KOPT-K1 (cell line): ENCODE data around the gene PDCD6IP.
"Not testable (repeated sequence)": the region's sequence is repeated elsewhere in the genome, so short reads cannot be mapped to it uniquely, and the experiment has no call there.

ENCODE experiments used
- H3K27ac ChIP-seq: fragments of 200-600 bp; sonication (generic); 2 replicates; pipeline ENCODE4 v1.5.1; 2016; ENCODE audit warnings: antibody characterized with exemption, mild to moderate bottlenecking, low read depth, low read length; ENCODE audit not compliant: poor library complexity, severe bottlenecking
- H3K36me3 ChIP-seq: fragments of 200-600 bp; sonication (generic); 2 replicates; pipeline ENCODE4 v1.5.1; 2017; ENCODE audit warnings: antibody characterized with exemption, mild to moderate bottlenecking, low read length, moderate library complexity; ENCODE audit not compliant: insufficient read depth
- H3K9me3 ChIP-seq: fragments of 200-600 bp; sonication (generic); 2 replicates; pipeline ENCODE4 v1.5.1; 2017; ENCODE audit warnings: antibody characterized with exemption, low read length, mild to moderate bottlenecking; ENCODE audit not compliant: insufficient read depth, poor library complexity, severe bottlenecking

PDCD6IP gene

DNA sequence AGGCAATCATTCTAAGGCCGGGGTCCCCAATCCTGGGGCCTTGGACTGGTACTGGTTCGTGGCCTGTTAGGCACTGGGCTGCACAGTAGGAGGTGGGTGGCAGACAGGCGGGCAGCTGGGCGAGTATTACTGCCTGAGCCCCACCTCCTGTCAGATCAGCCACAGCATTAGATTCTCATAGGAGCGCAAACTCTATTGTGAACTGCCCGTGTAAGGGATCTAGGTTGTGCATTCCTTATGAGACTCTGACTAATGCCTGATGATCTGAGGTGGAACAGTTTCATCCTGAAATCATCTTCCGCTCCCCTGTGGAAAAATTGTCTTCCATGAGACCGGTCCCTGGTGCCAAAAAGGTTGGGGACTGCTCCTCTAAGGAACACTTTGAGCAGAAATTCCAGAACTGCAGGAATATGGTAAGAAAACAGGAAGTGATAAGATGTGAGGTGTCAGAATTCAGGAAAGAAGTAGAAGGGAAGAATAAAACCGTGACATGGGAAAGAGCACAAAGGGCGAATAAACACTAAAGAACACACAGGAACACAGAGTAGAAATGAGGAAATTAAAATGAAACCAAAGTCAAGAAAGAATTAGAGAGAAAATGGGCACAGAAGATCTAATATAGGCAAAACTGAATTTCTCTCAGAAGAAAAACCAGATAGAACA, 57.6 kb downstream of the PDCD6IP start:
- Histone ChIP-seq H3K27ac (no peak overlapping the region), H3K9me3 (no peaks in the 10 kb centered on the region), H3K36me3 (peaks cover 76% of the 10 kb centered on the region)

- H3K36me3 ChIP-seq = peaks cover 69% of the 10 kb centered on the region
- H3K9me3 ChIP-seq, H3K27ac ChIP-seq: not testable (repeated sequence)
These were observed 59.3 kb downstream of the PDCD6IP start for GRCh38 chr3:33857701-33858100.

DNA sequence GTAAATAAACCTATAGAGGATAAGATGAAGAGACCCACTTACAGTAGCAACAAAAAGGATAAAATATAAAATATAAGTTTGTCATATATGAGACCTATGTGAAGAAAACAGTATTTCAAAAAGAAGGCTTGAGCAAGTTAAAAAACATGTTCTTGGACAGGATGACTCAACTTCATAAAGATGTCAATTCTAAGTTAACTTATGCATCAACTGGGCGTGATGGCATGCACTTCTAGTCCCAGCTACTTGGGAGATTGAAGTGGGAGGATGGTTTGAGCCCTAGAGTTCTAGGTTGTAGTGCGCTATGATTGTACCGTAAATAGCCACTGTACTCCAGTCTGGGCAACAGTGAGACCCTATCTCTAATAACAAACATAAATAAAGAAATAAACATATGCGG, 59.7 kb downstream of the PDCD6IP start:
- Histone ChIP-seq H3K36me3 (peaks cover 66% of the 10 kb centered on the region), H3K27ac (no peak overlapping the region), H3K9me3 (no peaks in the 10 kb centered on the region)

- Histone ChIP-seq H3K27ac (no peak overlapping the region), H3K9me3 (no peaks in the 10 kb centered on the region), H3K36me3 (peaks cover 73% of the 10 kb centered on the region)
These were observed 62.1 kb downstream of the PDCD6IP start for GRCh38 chr3:33860373-33861050.

DNA sequence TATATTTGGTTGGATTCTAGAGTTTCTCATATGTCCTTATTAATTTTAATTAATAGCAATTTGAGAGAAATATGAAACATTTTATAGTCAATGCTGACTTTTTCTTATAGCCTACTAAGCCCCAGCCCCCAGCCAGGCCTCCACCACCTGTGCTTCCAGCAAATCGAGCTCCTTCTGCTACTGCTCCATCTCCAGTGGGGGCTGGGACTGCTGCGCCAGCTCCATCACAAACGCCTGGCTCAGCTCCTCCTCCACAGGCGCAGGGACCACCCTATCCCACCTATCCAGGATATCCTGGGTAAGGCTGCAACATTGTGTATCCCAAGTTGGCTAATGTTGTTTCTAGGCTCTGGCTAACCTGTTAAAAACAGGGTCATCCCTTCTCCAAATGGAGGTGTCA, 66.7 kb downstream of the PDCD6IP start:
- no peaks in the 10 kb centered on the region for H3K9me3 ChIP-seq
- H3K27ac ChIP-seq = no peak overlapping the region
- peaks cover 71% of the 10 kb centered on the region for H3K36me3 ChIP-seq

- Histone ChIP-seq H3K27ac (no peak overlapping the region), H3K9me3 (no peaks in the 10 kb centered on the region), H3K36me3 (peaks cover 55% of the 10 kb centered on the region)
These were observed 69.9 kb downstream of the PDCD6IP start for GRCh38 chr3:33868309-33868708.

GRCh38 chr3:33869977-33870376, 71.5 kb downstream of the PDCD6IP start:
- no peaks in the 10 kb centered on the region for H3K9me3 ChIP-seq
- H3K36me3 ChIP-seq = peaks cover 38% of the 10 kb centered on the region
- no peak overlapping the region for H3K27ac ChIP-seq

GRCh38 chr3:33874815-33875214, 76.4 kb downstream of the PDCD6IP start:
- Histone ChIP-seq H3K27ac (no peak overlapping the region), H3K9me3 (no peaks in the 10 kb centered on the region), H3K36me3 (peaks cover 6% of the 10 kb centered on the region; the same call in 1 of the 2 replicates)

DNA sequence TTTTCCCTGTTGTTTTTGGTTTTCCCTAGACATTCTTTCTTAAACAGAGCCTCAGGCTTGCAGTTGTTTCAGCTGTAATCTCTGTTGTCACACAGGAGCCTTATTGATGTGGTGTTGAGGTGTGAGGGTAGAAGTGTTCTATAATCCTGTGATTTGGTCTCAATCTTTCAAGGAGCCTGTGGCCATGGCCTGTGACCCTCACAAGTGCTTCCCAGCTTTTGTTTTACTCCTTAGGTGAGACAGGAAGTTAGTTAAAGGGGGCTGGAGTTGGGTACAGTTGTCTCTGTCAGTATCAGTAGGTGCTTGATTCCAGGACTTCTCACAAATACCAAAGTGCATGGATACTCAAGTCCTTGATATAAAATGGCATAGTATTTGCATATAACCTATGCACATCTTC, 77.2 kb downstream of the PDCD6IP start:
- Histone ChIP-seq H3K9me3 (no peaks in the 10 kb centered on the region), H3K36me3 (no peaks in the 10 kb centered on the region), H3K27ac (no peak overlapping the region)

GRCh38 chr3:33877187-33877586, 78.8 kb downstream of the PDCD6IP start:
- no peak overlapping the region for H3K27ac ChIP-seq
- H3K36me3 ChIP-seq = no peaks in the 10 kb centered on the region
- H3K9me3 ChIP-seq = no peaks in the 10 kb centered on the region

GRCh38 chr3:33879540-33879939, 81.1 kb downstream of the PDCD6IP start:
- Histone ChIP-seq H3K36me3 (no peaks in the 10 kb centered on the region), H3K9me3 (no peaks in the 10 kb centered on the region), H3K27ac (no peak overlapping the region)

GRCh38 chr3:33881156-33882064, 83.0 kb downstream of the PDCD6IP start:
- H3K9me3 ChIP-seq = no peaks in the 10 kb centered on the region
- H3K27ac ChIP-seq = no peak overlapping the region
- H3K36me3 ChIP-seq = no peaks in the 10 kb centered on the region

DNA sequence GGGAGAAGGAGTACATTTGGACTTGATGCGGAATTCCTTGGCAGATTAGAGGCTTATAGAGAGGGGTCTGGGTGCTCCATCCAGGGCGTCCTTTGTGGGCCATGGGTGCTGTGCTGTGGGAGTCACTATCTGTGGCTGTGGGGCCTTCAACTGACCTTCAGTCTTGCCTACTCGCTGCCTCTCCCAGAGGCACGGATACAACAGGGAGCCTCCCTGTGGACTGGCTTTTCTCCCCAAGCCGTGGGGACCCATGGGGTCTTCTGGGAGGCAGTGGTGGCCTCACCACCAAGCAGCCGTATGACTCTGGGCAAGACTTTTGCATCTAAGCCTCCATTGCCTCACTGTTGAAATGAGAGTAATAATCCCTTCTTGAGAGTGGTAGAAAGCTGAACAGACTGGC, 83.9 kb downstream of the PDCD6IP start:
- Histone ChIP-seq H3K9me3 (no peaks in the 10 kb centered on the region), H3K36me3 (no peaks in the 10 kb centered on the region), H3K27ac (no peak overlapping the region)

GRCh38 chr3:33883538-33883950, 85.1 kb downstream of the PDCD6IP start:
- Histone ChIP-seq H3K27ac (no peak overlapping the region), H3K9me3 (no peaks in the 10 kb centered on the region)

GRCh38 chr3:33883951-33884561, 85.6 kb downstream of the PDCD6IP start:
- Histone ChIP-seq H3K36me3 (no peaks in the 10 kb centered on the region), H3K27ac (no peak overlapping the region), H3K9me3 (no peaks in the 10 kb centered on the region)

More at GRCh38 chr3:33883538-33883950, 85.1 kb downstream of the PDCD6IP start:
- no peaks in the 10 kb centered on the region for H3K36me3 ChIP-seq
